22Rv1 (cell line): Measurements from ENCODE around the gene PRODH2.

ENCODE experiments used
- CTCF ChIP-seq: fragments of 450-650 bp; IDR thresholded peaks from 2 replicates; pipeline ENCODE4 v1.5.1; 2017; ENCODE audit warnings: mild to moderate bottlenecking
- ZFX ChIP-seq: fragments of 450-650 bp; IDR thresholded peaks from 2 replicates; pipeline ENCODE4 v1.6.1; 2017; ENCODE audit warnings: antibody characterized with exemption, borderline replicate concordance

GRCh38 chr19:35777086-35777841, 35.4 kb downstream of the PRODH2 start:
- TF ChIP-seq CTCF (no peak), ZFX (no peak)
